Testis (tissue), 2 donors: ENCODE measurements around the gene PAXX.

ENCODE experiments used
- CTCF ChIP-seq, 3 experiments: fragments of 450-650 bp in 2 of 3; fragments of 200-600 bp in 1 of 3; sonication (generic) in 1 of 3; IDR thresholded peaks; one replicate each; pipeline ENCODE4 v1.5.1; 2016 to 2019; ENCODE audit warnings: antibody characterized with exemption in 3 of 3, mild to moderate bottlenecking in 2 of 3, moderate library complexity in 1 of 3
- POLR2A ChIP-seq: fragments of 450-650 bp; IDR thresholded peaks from one replicate; pipeline ENCODE4 v1.6.1; 2017; ENCODE audit warnings: antibody characterized with exemption, mild to moderate bottlenecking, moderate library complexity

- no peak for TF ChIP-seq CTCF (IDR thresholded peaks at IDR 0.05)
- TF ChIP-seq POLR2A = no peak
These were observed 10.5 kb upstream of the PAXX start for GRCh38 chr9:136981588-136982231.
